Urothelium cell line (cell line): ENCODE data around the gene GLI3.

Experiments used
- DNase-seq: peaks from one replicate; pipeline ENCODE4 v3.0.0; 2011; ENCODE audit warnings: low spot score, mixed read lengths
- FAIRE-seq: peaks from 2 replicates; lab custom pipeline; 2011; peaks lifted over from hg19 to GRCh38; lab: Jason Lieb, UNC

GLI3 gene

GRCh38 chr7:42011846-42012245 lies 225.2 kb downstream of the GLI3 start:
- no peak for DNase-seq
- no peak for FAIRE-seq

DNA sequence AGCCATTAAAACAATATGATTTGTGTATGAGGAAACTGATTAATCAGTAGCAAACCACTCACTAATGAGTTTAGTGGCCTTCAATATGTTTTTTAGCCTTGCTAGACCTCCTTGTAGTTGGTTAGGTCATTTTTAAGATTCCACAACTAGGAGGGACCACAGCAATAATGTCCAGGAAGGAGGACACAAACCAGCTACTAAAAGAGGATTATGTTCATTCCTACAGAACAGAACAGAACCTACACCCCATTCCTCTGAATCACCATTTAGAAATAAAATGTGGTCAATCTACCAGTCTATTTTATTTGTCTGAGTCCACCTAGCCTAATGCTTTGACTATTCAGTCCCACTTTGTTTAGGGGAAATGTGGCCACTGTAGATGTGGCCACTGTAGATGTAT lies 226.3 kb downstream of the GLI3 start:
- no peak for DNase-seq
- FAIRE-seq, result no peak

DNA sequence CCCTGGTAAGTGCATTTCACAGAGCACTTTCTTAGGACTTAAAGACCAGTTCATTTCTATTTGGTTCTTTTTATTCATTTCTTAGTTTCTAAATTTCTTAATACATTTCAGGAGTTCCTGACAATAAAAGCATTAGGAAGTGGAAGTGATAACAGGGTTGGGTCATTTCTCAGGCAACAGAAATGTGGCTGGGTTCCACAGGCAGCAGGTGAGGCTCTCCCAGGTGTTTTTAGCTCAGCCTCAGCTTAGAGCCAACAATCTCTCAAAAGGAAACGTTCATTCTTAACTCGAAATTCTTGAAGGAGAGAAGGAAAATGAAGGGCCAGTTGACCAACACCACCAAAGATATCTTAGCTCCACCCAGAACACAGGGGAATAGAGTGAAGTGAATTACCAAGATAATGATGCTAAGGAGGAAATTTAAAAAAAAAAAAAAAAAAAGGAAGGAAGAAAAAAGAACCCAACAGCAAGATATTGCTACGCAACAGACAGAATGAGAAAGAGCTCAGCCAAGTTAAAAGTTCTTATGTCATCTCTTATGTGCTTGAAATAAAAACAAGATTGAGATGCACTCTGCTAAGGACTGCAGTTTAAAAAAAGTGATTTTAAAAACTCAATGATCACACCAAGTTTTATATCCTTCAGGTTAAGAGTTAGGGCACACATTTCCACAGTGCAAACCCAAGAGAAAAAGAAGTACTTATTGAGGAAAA lies 230.1 kb downstream of the GLI3 start:
- DNase-seq (no peak), FAIRE-seq (no peak)

DNA sequence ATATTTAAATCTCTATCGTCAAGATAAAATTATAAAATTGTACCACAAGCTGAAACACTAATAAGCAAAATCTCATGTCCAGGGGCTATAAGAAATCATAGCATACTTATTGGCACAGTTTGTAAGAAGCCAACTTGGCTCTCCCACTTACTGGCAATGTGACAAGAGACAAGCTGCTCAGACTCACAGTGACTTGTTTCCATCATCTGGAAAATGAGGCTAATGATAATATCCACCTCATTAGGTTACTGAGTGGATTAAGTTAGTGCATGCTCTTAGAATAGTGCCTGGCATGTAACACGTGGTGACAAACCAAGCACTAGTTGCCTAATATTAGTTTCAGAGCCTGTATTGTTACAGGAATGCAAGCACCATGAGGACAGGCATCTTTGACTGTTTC lies 234.4 kb downstream of the GLI3 start:
- no peak for FAIRE-seq
- no peak for DNase-seq

GRCh38 chr7:41999736-42000283 lies 237.2 kb downstream of the GLI3 start:
- DNase-seq (no peak), FAIRE-seq (no peak)

DNA sequence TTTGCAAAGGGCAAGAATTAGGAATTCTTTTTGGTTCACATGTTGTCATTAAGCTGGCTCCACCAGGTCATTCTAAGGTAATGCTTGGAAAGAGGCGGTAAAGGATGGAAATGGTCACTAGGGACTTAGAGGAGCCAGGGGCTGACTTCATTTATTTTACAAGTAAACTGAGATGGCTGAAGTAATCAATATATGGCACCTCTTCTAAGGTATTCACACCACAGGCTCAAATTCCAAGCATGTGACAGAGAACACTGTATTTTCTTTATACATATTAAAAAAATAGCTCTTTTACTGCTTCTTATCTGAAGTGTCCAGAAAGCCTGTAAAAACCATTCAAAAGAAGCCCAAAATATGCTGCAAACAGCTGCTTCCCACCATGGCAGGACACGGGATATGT lies 239.0 kb downstream of the GLI3 start:
- DNase-seq (no peak), FAIRE-seq (no peak)

- no peak for FAIRE-seq
- no peak for DNase-seq
Measured at GRCh38 chr7:41997151-41997550, 239.9 kb downstream of the GLI3 start.

DNA sequence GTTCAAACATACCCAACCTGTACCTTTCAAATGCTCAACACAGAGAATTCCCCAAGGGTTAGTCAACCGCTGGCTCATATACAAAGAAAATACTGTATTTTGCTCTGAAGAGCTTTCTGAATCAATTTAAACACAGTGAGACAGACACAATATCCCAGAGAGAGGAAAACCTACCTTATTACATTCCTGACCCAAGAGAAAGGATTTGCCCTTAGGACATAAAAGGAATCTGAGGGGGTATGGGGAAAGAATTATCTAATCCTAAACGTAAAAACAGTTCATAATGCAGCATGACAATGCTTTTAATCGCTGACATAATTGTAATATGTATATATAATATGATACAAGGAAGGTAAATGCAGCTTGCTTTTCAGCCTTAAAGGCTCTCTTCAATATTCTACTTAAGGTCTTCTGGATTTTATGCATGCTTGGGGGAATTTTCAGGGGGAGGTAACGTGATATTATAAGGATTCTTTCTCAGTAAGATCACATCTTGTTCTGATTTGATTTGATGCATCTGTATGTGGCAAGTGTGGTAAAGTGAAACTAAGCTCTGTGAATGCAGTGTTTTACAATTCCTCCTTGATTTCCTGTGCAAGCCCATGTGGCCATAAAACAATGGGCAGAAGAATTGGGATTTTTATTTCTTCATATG lies 240.5 kb downstream of the GLI3 start:
- peak; percentile 49 for DNase-seq
- FAIRE-seq, result no peak

GRCh38 chr7:41995632-41996271 lies 241.3 kb downstream of the GLI3 start:
- no peak for DNase-seq
- FAIRE-seq, result no peak

DNA sequence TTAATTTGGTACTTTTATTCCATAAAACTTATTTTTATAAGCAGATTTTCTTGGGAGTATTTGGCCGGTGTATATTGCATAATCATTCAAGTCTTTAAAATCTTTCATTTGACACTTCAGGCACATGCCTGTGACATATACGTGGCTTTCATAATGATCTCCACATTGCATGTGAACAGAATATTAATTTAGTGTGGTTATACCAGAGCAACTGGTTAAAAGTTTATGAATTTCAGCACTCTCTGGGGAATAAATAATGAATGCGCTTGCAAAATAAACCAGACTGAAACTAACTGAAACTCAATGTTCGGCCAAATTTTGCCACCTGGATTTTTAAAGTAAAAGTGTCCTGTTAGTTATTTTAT lies 242.3 kb downstream of the GLI3 start:
- DNase-seq, result no peak
- no peak for FAIRE-seq

- DNase-seq, result no peak
- FAIRE-seq, result no peak
Measured at GRCh38 chr7:41994036-41994745, 242.8 kb downstream of the GLI3 start.

DNA sequence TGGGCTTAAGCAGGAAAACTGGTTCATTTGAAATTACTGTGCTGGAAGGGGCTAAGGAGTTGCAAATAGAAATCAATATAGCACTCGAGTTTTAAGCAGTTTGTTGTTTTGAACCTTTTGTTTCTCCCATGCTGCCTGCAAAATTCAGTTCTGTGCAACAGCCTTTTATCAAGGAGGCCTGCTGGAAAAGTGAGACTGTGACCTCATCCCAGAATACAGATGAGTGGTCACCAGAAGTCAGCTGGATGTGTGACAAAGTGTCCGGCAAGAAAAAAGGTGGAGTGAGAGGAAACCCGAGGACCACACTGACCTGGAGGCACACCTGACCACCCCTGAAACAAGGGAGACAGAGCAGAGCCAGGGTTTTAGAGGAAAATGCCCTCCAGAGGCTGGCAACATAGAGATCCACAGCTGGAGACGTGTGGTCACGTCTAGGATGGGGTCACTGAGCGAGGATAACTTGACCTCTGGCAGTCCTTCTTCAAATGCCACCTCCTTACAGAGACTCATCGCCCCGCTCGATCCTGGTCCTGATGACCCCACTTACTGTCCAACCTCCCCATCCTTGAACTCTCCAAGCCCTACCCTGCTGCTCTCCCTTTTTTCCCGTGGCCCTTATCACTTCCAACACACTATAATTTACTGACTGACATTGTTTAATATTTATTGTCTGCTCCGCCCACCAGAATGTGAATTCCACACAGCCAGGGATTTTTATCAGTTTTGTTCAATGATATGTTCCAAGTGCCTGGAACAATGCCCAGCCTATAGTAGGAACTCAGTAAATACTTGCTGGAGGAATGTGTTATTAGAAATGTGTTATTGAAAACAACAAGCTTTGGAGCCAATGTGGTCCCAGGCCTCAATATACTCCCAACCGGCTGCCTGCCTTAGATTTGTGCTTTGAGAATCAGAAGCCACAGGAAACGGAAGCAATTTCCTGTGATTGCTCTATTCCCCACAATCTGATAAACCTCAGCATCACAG lies 243.8 kb downstream of the GLI3 start:
- FAIRE-seq, result no peak

DNA sequence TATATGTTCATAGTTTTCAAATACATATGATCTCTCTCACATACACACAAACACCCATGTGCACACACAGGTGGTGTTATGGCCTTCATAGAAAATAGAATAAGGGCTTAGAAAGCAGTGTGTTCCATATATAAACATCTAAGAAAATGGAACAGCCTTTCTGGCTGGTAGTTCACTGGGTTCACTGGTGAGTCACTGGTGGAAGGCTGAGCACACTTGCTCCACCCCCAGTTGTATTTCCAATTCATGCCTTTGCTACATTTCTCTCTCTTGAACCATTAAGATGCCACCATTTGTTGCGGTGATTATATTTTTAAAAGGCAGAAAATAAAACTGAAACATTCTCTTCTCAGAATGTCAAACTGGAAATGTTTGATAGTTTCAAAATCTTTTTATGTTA lies 252.1 kb downstream of the GLI3 start:
- FAIRE-seq, result no peak
- no peak for DNase-seq

More for the DNA sequence above, 243.8 kb downstream of the GLI3 start:
- DNase-seq, result no peak

DNA sequence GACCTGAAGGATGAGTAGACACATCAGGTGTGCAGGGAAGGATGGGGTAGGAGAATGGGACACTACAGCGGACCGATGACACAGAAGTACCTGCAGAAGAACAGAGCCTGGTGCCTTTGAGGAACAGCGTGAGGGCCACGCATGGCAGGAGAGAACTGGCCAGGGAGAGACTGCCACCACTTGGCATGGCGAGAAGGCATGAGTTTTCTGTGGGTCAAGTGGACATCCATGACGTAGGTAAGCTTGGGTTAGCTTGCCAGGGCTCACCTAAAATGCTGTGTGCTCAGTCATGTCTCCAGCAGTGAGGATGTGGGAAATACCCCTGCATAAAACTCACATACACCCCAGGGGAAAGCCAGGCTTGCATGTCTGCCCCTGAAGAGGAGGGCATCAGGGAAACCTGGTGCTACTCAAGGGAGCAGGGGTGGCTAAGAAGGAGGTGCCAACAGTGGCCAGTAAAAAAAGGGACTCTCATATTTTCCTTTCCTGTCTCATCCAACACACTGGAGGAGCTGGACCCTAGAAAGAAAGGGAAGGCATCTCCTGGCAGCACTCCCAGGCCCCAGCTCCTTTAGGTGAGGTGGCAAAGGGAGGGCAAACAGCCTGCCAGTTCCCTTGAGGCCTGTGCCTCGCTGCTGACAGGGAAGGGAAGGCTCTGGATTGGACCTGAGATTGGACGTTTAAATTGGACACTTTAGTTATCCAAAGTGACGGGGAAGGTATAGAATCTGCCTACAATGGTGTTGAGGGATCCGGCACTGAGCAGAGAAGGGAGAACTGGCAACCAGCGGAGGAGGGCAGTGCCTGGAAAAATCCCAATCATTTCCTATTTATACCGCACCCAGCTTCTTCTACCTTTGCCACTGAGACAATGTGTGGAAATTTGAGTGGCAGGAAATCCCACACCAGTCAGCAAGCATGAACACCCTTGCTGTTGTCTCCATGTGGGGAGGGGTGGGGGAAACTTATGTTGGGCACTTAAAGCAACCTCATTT lies 255.7 kb downstream of the GLI3 start:
- FAIRE-seq (peak; percentile 79), DNase-seq (no peak)

DNA sequence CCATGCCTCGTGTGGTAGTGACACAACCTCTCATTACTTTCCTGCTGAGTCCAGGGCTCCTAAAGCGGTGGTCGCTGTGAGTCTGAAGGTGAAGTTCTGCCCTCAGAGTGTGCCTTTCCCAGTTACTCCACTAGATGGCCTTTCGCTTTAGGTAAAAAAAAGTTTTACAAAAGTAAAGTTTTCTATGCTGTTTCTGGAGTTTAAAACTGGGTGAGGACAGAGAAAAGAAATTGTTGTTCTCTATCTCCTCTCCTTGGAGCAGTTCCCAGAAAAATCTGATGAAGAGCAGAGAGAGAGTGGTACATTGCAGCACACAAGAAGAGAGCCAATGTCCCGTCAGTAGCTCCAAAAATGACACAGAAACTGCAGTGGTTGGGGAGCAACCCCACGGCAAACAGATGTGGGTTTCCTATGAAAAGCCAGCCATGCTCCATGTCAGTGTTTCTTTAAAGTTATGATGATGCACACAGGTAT lies 257.1 kb downstream of the GLI3 start:
- FAIRE-seq (no peak), DNase-seq (peak; percentile 55)

DNA sequence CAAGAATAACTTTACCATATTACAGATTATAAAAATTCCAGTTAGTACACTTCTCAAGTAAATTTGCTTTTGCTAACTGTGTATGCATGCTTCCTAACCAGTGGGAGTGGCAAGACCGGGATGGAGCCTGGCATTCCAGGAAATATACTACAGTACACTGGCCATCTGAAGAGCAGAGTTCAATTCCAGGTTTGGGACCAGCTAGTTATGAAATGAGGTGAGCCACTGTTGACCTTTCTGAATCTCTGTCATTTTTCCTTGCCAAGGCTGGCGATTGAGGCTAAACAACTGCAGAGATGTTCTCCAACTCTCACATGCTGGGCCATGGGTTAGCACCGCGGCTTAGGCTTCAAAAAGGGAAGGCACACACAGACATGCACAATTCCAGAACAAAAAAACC lies 258.2 kb downstream of the GLI3 start:
- DNase-seq, result no peak
- FAIRE-seq, result no peak

DNA sequence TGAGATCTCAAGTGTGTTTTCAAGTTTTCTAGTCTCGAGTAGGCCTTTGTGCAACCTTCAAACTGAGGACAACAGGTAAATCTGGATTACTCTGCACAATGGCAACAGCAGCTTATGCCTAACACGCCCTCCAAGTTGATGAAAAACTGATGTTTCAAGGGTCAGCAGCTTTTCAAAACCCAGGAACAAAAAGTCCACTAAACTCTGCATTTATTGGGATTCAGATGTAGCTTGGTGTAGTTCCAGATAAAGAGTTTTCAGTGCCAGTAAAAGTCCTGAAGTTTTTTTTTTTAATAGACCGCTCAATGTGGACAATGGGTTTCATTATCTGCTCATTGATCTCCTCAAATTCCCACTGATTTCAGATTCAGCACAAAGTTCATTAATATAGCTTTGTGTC lies 259.3 kb downstream of the GLI3 start:
- DNase-seq, result no peak
- FAIRE-seq, result no peak

GRCh38 chr7:41977151-41977651 lies 259.8 kb downstream of the GLI3 start:
- DNase-seq (peak; percentile 51), FAIRE-seq (no peak)

DNA sequence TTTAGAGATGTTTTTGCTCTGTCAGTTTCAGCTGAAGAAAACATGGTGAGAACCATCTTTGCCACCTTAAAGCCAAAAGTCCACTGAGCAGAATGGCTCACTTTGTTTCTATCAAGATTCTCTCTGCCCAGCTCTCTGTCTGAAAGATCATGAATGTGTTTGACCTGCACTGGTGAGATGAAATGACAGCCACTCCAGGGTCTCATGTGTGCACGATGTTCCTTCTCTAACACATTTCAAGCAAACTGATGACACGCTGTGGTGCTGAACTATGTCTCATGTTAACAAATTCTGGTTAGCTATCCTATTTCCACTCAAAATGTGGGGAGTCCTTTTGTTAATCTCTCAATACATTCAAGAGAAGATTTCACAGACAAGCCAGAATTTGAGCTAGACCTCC lies 260.6 kb downstream of the GLI3 start:
- no peak for FAIRE-seq
- DNase-seq, result no peak
